Right renal cortex interstitium (tissue), 3 donors: Measurements from ENCODE around the gene PTGES. TPM values are rescaled to one million over a fixed set of nuclear protein-coding genes. Genes with fewer than 3 reads are reported as not detected.
A peak's percentile ranks its signal among the peaks of the same experiment; 100 is the strongest.
"Not testable (repeated sequence)": the region's sequence is repeated elsewhere in the genome, so short reads cannot be mapped to it uniquely, and the experiment has no call there.

ENCODE experiments used
- DNase-seq, 3 donors: peaks; one replicate each; pipeline ENCODE4 v3.0.0-alpha.2; 2013; ENCODE audit warnings: low read depth in 3 of 3, low spot score in 2 of 3
- polyA plus RNA-seq, 3 donors: library from polyadenylated mRNA; unstranded; fragments of 120-200 nt; gene quantifications; one replicate each; pipeline ENCODE4 v1.2.1, GENCODE V29; 2013; ENCODE audit not compliant: insufficient read length in 3 of 3

PTGES gene
- polyA plus RNA-seq, 3 donors: 3.7 to 5.3 (median 5.1) TPM

DNA sequence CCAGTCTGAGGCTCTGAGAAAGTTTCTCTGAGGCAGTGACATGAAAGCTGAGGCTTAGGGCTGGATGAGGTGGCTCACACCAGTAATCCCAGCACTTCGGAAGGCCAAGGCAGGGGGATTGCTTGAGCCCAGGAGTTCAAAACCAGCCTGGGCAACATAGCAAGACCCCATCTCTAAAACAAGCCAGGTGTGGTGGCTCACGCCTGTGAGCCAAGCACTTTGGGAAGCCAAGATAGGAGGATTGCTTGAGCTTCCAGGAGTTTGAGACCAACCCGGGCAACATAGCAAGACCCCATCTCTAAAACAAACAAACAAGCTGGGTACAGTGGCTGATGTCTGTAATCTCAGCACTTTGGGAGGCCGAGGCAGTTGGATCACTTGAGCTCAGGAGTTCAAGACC, 3.8 kb downstream of the PTGES start:
- DNase-seq: not testable (repeated sequence)

DNA sequence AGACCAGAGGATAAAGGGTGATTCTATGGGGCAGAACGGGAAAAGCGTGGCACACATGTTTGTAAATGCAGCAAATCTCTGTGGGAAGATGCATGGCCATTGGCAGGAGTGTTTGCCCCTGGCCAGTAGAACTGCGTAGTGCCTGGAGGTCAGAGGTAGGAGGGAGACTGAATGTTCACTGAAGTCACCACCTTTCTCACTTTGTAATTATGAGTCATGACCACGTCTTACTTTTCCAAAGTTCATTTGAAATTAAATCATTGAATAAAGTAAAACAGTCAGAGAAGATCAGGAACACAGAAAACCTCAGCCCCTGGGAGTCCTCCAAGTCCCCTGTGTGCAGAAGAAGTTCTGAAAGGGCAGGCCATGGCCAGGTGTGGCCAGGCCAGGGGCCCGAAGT, 4.6 kb downstream of the PTGES start:
- DNase-seq: no peak

DNA sequence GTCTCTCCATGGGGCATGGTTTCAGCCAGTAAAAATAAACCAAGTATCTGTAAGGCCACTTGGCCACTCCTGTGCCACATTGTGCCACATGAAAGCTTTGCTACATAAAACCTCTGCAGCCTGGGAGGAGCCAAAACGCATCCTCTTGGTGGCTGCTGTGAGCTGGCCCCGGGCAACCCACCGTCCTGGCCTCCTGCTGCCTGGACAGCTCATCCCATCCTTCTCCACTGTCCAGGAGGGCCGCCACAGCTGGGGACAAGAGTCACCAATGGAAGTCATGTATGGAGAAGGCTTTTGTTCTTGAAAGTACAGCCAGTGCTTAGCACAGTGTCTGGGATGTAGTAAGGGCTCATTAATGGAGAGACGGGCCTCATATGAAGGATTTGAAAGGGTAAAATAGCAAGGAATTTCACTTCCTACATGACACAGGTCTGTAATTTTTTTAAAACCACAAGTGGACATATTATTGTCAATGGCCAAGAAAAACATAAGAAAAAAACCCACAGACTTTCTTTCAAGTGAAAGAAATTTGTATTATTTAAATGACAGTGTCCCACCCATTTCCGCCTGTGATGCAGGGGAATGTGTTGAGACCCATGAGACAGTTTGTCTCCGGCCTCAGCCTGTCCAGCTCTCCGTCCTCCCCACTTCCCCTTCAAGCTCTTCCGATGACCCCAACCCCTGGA, 6.6 kb downstream of the PTGES start:
- DNase-seq: no peak

DNA sequence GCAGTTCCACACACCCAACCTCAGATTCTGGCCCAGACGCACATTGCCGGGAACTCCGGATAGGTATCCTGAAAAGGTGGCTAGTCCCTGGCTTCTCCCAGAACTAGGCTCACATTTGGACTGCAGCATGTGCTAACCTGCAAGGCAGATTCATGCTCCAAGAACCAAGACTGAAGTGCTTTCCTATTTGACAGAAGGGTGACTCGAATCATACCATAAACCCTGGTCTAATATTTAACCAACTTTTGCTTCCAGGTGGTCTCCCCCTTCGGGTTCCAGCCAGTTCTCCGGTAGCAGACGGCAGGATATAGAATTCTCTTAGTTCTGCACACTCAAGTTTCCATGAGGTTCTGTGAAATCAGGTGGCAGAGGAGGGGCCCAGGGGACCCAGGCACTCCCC, 7.6 kb downstream of the PTGES start:
- no peak for DNase-seq

DNA sequence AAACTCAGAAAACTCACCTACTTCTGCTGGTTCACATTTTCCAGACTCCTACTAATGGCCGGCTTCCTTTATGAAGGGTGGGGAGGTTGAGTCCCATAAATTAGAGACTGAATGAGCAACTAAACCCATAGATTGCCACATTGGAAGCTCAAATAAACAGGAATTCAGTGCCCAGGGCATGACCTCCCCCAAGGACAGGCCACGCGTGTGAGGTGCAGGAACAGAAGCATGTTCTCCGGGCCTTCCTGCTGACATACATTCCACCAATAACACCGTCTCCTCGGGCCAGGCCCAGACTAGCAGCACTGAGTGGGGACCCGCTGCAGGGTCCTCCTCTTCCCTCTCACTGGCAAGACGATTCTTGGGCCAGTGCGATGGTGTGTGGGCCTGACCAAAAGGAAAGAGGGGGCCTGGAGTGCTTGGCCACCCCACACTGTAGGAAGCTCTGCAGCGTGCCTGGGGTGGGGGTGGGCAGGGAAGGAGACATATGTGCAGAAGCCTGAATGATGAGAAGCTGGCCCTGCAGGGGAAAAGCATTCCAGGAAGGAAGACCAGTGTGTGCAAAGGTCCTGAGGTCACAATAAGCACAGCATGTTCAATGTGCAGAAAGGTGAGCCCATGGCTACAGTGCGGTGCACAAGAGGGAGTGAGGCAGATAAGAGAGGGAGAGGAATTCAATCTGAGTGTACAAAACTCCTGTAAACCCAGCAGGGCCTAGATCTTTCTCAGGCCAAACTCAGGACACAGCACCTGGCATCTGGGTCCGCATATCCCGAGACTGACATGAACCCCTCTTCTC, 12.0 kb downstream of the PTGES start:
- no peak for DNase-seq

DNA sequence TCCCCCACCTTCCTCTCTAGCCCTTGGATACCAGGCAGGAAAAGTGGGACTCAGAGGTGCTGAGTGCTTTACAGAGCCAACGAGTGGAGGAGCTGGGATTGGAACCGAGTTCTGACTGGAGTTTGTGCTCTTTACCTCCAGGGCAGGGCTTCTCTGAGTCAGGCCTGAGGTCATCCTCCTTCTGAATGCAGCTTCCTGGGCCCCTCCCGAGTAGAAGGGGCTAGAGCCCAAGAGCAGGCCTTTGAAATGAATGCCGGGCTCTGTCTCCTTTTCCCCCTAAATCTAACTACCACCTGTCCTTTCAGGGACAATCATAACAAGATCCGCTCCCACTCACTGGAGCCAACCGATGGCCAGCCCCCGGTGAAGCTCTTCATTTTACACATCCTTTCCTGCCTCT, 12.7 kb downstream of the PTGES start:
- no peak for DNase-seq

DNA sequence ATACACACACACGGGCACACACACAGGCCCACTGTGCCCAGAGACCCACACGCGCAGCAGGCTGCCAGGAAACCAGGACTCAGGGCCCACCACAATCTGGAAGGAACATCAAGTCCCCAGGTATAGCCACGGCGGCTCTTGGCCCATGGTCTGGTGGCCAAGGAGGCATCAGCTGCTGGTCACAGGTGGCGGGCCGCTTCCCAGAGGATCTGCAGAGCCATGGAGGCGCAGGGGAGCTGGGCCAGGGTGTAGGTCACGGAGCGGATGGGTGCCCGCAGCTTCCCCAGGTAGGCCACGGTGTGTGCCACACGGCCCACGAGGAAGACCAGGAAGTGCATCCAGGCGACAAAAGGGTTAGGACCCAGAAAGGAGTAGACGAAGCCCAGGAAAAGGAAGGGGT, 13.4 kb downstream of the PTGES start:
- no peak for DNase-seq

DNA sequence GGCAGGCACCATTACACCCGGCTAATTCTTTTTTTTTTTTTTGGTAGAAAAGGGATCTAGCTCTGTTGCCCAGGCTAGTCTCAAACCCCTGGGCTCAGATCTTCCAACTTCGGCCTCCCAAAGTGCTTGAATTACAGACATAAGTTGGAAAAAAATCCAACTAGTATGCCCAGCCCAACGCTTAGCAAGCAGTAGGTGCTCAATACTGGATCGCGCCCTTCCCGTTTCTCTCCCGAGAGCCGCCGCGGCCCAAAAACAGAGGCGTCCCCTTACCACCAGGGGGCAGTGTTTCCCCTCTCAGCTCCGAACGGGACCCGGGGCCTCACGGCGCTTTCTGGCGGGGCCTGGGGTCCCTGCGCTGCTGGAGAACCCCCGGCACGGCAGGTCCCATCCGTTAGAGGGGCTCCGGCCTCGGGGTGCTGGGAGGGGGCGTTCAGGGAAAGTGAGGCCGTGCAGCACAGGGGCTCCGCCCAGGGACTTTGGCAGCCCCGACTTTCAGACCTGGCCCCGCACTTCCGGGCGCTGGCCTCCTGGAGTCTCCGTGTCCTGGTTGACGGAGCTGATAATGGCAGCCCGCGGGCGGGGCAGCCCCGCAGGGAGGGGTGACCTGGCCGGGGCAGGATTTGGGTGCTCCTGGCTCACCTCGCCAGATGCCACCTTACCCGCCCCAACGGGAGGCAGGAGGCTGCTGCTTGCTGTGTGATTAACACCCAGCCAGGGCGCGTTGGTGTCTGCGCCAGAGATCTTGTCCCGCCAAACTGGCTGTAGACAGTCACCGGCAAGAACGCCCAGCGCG, 15.2 kb downstream of the PTGES start:
- DNase-seq: peak in 2 of 3 donors; percentile 69 to 78

DNA sequence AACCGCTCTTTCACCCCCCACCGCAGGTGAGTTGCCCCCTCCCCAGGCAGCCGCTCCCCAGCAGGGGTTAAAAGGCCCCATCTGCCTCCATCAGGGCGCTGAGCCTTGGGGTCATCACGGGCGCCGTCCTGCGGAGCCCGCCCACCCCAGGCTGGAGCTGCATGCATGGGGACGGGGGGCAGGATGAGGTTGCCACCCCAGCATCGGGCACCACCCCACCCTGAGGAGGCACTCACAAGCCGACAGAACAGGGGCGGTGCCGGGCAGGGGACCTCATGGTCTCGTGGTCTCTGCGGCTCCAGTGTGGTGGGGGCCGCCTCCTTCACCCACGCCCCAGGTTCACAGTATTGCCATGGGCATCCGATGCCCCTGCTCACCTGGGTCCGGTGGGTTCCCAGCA, 16.5 kb downstream of the PTGES start:
- no peak for DNase-seq

DNA sequence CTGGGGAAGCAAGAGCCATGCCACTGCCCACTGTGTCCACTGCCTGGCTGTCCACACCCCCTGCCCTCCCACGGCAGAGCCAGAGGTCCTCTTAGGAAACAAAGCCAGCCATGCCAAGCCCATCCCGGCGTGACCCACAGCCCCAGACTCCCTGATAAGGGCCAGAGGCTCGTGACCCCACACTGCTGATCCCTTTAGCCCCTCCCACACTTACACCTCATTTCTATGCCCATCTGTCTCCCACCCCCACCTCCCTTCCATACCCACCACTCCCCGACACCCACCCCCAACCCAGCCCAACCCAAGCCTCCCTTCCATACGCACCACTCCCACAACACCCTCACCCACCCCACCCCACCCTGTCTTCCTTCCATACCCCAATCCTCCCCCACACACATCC, 17.3 kb downstream of the PTGES start:
- no peak for DNase-seq

DNA sequence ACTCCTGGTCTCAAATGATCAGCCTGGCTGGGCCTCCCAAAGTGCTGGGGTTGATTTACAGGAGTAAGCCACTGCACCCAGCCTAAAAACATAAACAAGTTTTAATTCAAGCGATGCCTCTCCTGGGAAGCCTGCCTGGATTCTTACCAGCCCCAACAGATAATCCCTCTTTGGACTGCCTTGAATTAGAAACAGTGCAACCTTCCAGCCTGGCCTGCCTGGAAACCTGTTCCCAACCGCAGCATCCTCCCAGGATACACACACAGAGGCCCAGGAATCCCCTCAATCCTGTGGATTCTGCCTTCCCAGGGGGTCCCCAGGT, 19.2 kb downstream of the PTGES start:
- DNase-seq: no peak

DNA sequence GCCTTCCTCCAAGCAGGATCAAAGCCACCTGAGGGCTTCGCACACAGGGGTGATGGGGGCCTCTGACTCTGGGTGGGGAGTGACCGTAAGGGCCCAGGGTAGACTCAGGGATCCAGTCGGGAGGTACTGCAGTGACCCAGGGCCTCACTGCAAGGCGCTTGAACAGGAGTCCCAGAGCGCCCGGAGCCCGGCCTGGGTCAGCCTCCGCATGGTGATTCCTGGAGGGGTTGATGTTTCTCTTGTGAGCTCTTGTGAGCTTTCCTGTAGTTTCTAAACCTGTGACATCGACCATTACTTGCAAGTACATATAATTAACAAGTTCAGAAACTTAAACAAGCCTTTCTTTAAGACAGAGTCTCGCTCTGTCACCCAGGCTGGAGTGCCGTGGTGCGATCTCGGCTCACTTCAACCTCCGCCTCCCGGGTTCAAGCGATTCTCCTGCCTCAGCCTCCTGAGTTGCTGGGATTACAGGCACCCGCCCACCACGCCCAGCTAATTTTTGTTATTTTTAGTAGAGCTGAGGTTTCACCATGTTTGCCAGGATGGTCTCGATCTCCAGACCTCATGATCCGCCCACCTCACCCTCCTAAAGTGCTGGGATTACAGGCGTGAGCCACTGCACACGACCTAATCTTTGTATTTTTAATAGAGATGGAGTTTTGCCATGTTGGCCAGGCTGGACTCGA, 19.8 kb downstream of the PTGES start:
- no peak for DNase-seq

DNA sequence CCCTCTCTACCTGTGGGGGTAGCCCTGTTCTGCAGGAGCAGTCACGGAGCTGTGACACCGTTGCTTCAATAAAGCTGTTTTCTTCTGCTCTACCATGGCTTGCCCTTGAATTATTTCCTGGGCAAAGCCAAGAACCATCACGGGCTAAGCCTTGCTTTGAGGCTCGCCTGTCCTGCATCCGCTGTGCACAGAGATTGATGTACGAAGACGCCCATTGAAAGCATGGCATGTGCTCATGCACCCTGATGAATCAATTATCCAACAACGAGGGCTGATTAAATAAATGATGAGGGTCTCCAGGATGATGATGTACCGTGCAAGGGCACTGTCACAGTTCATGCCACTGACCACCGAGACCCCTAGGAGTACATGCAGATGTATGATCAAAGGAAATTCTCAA, 20.7 kb downstream of the PTGES start:
- DNase-seq: no peak

DNA sequence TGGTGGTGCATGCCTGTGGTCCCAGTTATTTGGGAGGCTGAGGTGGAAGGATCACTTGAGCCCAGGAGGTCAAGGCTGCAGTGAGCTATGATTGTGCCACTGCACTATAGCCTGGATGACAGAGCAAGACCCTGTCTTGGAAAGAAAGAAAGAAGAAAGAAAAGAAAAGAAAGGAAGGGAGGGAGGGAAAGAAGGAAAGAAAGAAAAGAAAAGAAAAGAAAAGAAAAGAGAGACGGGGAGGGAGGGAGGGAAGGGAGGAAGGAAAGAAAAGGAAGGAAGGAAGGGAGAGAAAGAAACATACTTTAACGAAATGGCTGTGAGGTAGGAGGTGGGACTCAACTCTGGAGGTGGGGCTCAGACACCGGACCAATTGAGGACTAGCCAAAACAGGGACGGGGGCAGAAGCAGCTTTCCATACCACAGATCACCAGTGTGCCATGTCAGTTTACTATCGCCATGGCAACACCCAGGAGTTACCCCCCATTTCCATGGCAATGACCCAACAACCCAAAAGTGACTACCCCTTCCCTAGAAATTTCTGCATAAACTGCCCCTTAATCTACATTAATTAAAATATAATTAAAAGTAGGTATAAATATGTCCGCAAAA, 21.3 kb downstream of the PTGES start:
- no peak for DNase-seq

DNA sequence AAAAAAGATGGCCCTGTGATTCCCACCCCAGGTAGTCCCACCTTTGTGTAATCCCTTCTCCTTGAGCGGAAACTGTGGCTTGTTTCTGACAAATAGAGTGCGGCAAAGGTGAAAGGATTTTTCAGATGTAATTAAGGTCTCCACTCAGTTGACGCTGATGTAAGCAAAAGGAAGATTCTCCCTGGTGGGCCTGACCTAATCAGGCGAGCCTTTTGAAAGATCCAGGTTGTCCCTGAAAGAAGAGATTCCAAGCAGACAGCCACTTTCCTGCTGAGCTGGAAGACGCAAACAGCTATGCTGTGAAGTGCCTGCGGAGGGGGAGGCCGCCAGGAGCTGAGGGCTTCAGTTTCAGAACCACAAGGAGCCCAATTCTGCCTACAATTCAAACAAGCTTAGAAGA, 24.1 kb downstream of the PTGES start:
- DNase-seq: no peak

DNA sequence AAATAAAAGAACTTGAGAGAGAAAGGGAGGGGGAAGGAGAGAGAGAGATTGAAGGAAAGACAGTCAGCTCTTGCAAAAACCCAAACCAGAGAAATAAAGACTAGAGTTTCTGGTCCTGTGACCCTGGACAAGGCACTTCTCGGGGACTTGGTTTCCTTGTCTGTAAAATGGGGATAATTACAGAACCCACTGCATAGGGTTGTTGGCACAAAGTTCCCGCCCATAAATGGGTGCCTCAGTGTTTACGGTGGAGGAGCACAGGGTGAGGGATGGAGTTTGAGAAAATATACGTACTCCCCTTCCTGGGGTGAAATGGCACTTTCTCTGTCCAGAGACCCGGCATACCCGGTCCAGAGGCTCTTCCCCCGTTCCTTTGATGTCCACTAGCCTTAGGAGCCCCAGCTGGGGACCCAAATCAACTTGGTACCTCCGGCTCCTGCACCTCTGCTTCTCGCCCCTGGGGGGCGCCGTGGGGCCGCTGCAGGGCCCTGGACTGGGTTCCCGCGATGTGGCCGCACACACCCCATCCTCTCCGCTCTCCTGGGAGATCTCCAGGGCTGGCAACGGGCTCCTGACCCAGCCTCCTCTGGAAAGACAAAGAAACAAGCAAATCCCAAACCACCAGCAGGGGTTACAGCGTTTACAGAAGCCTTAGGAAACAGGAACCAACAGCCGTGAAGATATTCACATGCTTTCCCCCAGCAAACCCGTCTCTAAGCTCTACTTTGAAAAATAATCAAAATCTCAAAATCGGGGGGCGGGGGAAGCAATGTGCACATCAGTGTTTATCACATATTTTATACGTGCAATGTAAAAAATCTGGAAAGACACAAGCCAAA, 26.3 kb downstream of the PTGES start:
- DNase-seq: no peak

DNA sequence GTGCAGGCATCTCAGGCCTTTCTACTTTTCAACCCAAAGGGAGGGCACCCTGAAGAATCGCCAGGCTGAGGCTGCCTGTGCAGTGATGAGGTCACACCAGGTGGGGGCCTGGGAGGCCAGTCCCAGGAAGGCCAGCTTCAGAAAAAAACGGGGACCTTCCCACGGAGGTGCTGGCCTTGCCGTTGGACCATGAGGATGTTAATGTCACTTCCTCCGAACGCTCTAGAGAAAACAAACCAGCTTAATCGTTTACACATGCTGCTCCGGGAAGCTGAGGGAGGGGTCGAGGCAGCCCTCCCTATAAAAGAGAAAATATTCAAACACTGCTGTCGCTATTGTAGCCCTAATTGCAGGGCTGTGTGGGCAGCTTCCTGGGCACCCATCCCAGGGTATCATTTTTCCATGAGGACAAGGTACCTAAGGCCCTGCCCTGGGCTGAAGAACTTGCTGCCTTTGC, 27.0 kb downstream of the PTGES start:
- DNase-seq: no peak

DNA sequence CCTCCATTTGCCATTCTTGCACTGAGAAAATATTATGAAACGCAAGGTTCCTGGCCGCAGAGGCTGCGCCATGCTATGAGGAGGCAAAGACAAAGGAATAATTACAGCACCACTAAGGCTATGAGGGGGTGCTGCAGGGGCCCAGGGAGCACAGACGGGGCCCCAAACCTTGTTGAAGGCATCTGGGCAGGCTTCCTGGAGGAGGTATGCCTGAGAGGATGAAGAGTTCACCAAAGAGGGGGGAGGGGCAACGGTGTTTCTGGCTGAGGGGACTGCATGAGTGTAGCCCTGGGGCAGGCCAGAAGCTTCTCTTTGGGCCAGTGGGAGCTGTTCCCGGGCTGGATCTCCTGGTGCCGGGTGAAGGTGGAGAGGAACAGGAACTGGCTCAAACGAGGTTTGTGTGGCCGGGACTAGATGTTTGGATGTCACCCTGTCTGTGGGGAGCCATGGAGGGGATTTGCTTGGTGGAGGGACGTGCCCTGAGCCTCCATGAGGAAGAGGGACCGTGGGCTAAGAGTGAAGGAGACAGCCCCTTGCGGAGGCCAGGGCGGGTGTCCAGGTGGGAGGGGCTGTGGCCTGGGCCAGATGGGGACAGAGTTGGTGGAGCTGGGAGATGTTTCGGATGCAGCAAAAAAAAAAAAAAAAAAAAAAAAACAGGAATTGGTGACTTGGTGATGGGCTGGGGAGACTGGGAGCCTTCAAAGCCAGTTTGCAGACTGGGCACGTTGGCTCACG, 28.2 kb downstream of the PTGES start:
- DNase-seq: no peak

DNA sequence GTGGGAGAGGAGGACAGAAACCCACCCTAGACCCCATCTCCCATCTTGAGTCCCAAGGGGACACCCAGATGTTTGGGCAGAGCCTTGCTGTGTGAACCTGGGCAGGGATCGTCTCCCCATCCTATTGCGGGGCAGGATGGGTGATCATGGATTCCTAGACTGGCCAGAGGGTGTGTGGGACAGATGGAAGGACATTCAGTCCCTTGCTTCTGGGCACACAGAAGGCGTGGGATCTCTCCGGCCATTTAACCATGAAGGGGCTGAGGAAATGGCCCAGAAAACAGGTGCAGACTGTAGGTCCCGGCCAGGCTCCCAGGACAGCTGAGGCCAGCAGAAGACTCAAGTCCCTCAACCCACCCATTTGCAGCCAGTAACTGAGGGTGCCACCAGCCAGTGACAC, 29.9 kb downstream of the PTGES start:
- DNase-seq: no peak
